Endodermal cell (in vitro differentiated cells): ENCODE measurements around the gene EZR. TPM values are rescaled to one million over a fixed set of nuclear protein-coding genes. Genes with fewer than 3 reads are reported as not detected.

Experiments
- DNase-seq: peaks from one replicate; pipeline ENCODE4 v3.0.0-alpha.2; 2017
- H3K27ac ChIP-seq: 2 replicates; pipeline ENCODE4 v1.5.1; 2013; ENCODE audit warnings: mild to moderate bottlenecking, low read depth, low read length, moderate library complexity
- H3K27me3 ChIP-seq: 2 replicates; pipeline ENCODE4 v1.6.1; 2013; ENCODE audit warnings: mild to moderate bottlenecking, low read length, moderate library complexity; ENCODE audit not compliant: insufficient read depth, control insufficient read depth, poor library complexity, severe bottlenecking
- H3K36me3 ChIP-seq: 2 replicates; pipeline ENCODE4 v1.7.0; 2013; ENCODE audit warnings: mild to moderate bottlenecking, low read length, moderate library complexity; ENCODE audit not compliant: control insufficient read depth, insufficient read depth
- H3K4me1 ChIP-seq: one replicate; pipeline ENCODE4 v1.7.0; 2013; ENCODE audit warnings: low read length; ENCODE audit not compliant: control insufficient read depth, insufficient read depth
- H3K4me3 ChIP-seq: 2 replicates; pipeline ENCODE4 v1.5.1; 2013; ENCODE audit warnings: mild to moderate bottlenecking, low read length, moderate library complexity
- H3K9ac ChIP-seq: 2 replicates; pipeline ENCODE4 v1.6.1; 2013; ENCODE audit warnings: mild to moderate bottlenecking, low read length, moderate library complexity; ENCODE audit not compliant: poor library complexity, severe bottlenecking; ENCODE audit errors: extremely low read depth
- H3K9me3 ChIP-seq: 2 replicates; pipeline ENCODE4 v1.6.1; 2013; ENCODE audit warnings: mild to moderate bottlenecking, low read length, moderate library complexity; ENCODE audit not compliant: control insufficient read depth
- H3K27ac Mint-ChIP-seq: 2 replicates; pipeline ENCODE4 v1.8.0; 2020; ENCODE audit warnings: mixed read lengths
- H3K27me3 Mint-ChIP-seq: 2 replicates; pipeline ENCODE4 v1.8.0; 2021; ENCODE audit warnings: mild to moderate bottlenecking, mixed read lengths; ENCODE audit not compliant: insufficient read depth
- H3K36me3 Mint-ChIP-seq: 2 replicates; pipeline ENCODE4 v1.8.0; 2020; ENCODE audit warnings: low read depth, mixed read lengths
- H3K4me1 Mint-ChIP-seq: 2 replicates; pipeline ENCODE4 v1.8.0; 2020; ENCODE audit warnings: mixed read lengths
- H3K4me3 Mint-ChIP-seq: 2 replicates; pipeline ENCODE4 v1.8.0; 2020; ENCODE audit warnings: mild to moderate bottlenecking, moderate library complexity, mixed read lengths
- H3K9me3 Mint-ChIP-seq: 2 replicates; pipeline ENCODE4 v1.8.0; 2020; ENCODE audit warnings: mild to moderate bottlenecking, mixed read lengths
- WGBS, 2 experiments: methylation state at CpG; one replicate each; pipeline versions ENCODE4 v1.1.5 to v1.1.7; 2013; ENCODE audit warnings: missing lambda C conversion rate in 2 of 2, mixed read lengths in 1 of 2; ENCODE audit not compliant: insufficient coverage in 1 of 2, insufficient read length in 1 of 2; 5-methylcytosine and 5-hydroxymethylcytosine counted together
- total RNA-seq, 2 donors: library from RNA; stranded (reverse); fragmentation: NEBNext Ultra II Directional in 1 of 2; extraction: Animal tissue kit (Norgen Biotek cat#: 25700) in 1 of 2; gene quantifications; 2 replicates in 1 of 2; 3 replicates in 1 of 2; pipeline ENCODE4 v1.2.1, GENCODE V29; 2021
- TF ChIP-seq, protein P1 (sequence below): fragments of 200-600 bp; sonication (generic); conservative IDR thresholded peaks from 2 replicates; pipeline ENCODE4 v1.5.0; 2021; ENCODE audit warnings: antibody characterized with exemption, mild to moderate bottlenecking

Gene EZR
- total RNA-seq, 2 donors from 2014 or later: 145 to 209 TPM

DNA sequence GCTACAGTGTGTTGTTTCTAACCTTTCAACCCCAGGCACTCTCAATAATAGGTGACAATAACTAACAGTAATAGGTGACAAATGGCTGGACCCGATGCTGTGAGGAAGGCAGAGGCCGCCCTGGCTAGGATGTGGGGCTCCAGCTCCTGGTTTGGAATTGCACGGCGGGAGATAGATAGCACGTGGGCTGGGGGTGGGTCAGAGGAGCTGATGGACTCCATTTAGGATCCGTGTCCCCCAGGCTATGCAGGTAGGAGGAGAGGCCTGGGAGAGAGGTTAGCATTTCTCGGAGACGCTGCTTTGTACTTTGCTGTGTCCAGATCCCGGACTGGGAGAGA is 61.4 kb downstream of the EZR start:
- no peaks in the 10 kb centered on the region for H3K9me3 ChIP-seq
- H3K4me1 ChIP-seq: no peaks in the 10 kb centered on the region
- H3K27me3 ChIP-seq: no peaks in the 10 kb centered on the region
- WGBS, 2 experiments: 72 to 98% methylated on average over 5 to 9 of the region's 9 CpGs
- no peak overlapping the region for H3K27ac ChIP-seq
- no peak overlapping the region for H3K4me3 ChIP-seq
- H3K9me3 Mint-ChIP-seq: no peaks in the 10 kb centered on the region
- no peaks in the 10 kb centered on the region for H3K27me3 Mint-ChIP-seq
- peak; percentile 65 for DNase-seq
- H3K27ac Mint-ChIP-seq: no peak overlapping the region
- TF ChIP-seq, protein P1, sequence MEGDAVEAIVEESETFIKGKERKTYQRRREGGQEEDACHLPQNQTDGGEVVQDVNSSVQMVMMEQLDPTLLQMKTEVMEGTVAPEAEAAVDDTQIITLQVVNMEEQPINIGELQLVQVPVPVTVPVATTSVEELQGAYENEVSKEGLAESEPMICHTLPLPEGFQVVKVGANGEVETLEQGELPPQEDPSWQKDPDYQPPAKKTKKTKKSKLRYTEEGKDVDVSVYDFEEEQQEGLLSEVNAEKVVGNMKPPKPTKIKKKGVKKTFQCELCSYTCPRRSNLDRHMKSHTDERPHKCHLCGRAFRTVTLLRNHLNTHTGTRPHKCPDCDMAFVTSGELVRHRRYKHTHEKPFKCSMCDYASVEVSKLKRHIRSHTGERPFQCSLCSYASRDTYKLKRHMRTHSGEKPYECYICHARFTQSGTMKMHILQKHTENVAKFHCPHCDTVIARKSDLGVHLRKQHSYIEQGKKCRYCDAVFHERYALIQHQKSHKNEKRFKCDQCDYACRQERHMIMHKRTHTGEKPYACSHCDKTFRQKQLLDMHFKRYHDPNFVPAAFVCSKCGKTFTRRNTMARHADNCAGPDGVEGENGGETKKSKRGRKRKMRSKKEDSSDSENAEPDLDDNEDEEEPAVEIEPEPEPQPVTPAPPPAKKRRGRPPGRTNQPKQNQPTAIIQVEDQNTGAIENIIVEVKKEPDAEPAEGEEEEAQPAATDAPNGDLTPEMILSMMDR: no peak
- H3K36me3 Mint-ChIP-seq: no peaks in the 10 kb centered on the region
- peak overlapping the region; percentile 6 for H3K4me3 Mint-ChIP-seq
- peaks cover 31% of the 10 kb centered on the region for H3K4me1 Mint-ChIP-seq
- no peak overlapping the region for H3K9ac ChIP-seq
- H3K36me3 ChIP-seq: no peaks in the 10 kb centered on the region

DNA sequence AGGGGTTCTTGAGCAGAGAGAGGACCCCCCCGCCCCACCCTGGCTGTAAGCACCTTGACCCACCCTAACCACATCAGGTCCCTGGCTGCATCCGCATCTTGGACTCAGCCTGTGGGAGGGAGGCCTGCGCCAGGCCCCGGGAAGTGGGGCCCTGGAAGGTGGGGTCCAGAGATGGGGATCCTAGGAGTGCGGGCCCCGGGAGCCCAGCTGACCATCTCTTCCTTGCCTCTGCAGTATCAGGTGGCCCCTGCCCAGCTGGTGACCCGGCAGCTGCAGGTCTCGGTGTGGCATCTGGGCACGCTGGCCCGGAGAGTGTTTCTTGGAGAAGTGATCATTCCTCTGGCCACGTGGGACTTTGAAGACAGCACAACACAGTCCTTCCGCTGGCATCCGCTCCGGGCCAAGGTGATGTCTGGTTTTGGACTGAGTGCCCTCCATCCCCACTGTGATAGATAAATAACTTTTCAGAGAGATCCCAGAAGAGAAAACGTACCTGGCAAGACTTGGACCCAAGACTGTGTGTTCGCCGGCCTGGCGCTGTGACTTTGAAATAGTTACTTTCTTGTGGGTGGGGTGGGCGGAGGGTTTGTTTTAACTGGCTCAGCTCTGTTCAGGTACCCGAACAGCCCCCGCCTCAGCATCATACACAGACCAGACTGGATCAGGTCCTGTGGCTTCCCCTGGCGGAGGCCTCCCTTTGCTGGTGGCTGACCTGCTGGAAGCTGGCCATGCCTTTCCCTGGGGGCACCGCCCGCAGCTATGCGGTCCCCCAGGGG is 62.0 kb downstream of the EZR start:
- Mint-ChIP-seq H3K4me3 (peak overlapping the region; percentile 6), H3K27ac (no peak overlapping the region), H3K9me3 (no peaks in the 10 kb centered on the region), H3K36me3 (no peaks in the 10 kb centered on the region), H3K4me1 (peaks cover 30% of the 10 kb centered on the region), H3K27me3 (no peaks in the 10 kb centered on the region)
- WGBS, 2 experiments: 92 to 100% methylated on average over 4 to 25 of the region's 25 CpGs
- Histone ChIP-seq H3K36me3 (no peaks in the 10 kb centered on the region), H3K4me1 (no peaks in the 10 kb centered on the region), H3K4me3 (no peak overlapping the region), H3K27me3 (no peaks in the 10 kb centered on the region), H3K27ac (no peak overlapping the region), H3K9ac (no peak overlapping the region), H3K9me3 (no peaks in the 10 kb centered on the region)
- DNase-seq: peak; percentile 58
- TF ChIP-seq, protein P1: no peak

DNA sequence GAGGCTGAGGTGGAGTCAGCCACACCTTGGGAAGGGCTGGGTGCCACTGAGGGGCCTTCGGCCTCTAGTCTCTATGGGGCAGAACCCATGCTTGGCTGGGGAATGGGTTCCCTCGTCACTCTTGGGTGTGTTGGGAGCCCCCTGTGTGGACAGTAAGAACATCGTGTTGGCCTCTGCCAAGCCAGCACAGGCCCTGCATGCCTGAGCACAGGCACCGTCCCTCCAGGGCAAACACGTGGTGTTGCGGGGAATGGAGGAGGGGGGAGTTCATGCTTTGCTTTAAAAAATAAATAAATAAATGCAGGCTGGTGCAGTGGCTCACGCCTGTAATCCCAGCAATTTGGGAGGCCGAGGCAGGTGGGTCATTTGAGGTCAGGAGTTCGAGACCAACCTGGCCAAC is 63.0 kb downstream of the EZR start:
- no peaks in the 10 kb centered on the region for H3K9me3 ChIP-seq
- Mint-ChIP-seq H3K27ac (no peak overlapping the region), H3K36me3 (no peaks in the 10 kb centered on the region), H3K27me3 (peaks cover 1% of the 10 kb centered on the region), H3K4me3 (no peak overlapping the region), H3K4me1 (peaks cover 27% of the 10 kb centered on the region), H3K9me3 (no peaks in the 10 kb centered on the region)
- no peak overlapping the region for H3K27ac ChIP-seq
- TF ChIP-seq, protein P1: no peak
- peak; percentile 47 for DNase-seq
- H3K27me3 ChIP-seq: no peaks in the 10 kb centered on the region
- H3K9ac ChIP-seq: no peak overlapping the region
- 87 to 94% methylated on average over 7 to 9 of the region's 9 CpGs for WGBS, 2 experiments
- H3K4me1 ChIP-seq: no peaks in the 10 kb centered on the region
- H3K36me3 ChIP-seq: no peaks in the 10 kb centered on the region
- H3K4me3 ChIP-seq: no peak overlapping the region
